Lower leg skin (tissue), 4 donors: ENCODE measurements around the gene RIMKLA. TPM values are rescaled to one million over a fixed set of nuclear protein-coding genes. Genes with fewer than 3 reads are reported as not detected.

Experiments used
- DNase-seq, 2 donors: peaks; one replicate each; pipeline ENCODE4 v3.0.0-alpha.2; 2019; ENCODE audit warnings: low spot score in 2 of 2
- H3K4me3 ChIP-seq: fragments of 200-600 bp; sonication (generic); 2 replicates; pipeline ENCODE4 v1.5.1; 2017; ENCODE audit warnings: mild to moderate bottlenecking, low read depth; ENCODE audit not compliant: poor library complexity, severe bottlenecking
- POLR2A ChIP-seq, 2 donors: fragments of 450-650 bp; IDR thresholded peaks; one replicate each; pipeline ENCODE4 v1.6.1; 2016 to 2017; ENCODE audit warnings: antibody characterized with exemption in 2 of 2, mild to moderate bottlenecking in 1 of 2, moderate library complexity in 1 of 2
- WGBS, 2 donors: methylation state at CpG; one replicate each; pipeline ENCODE4 v1.1.5; 2018; 5-methylcytosine and 5-hydroxymethylcytosine counted together
- intact Hi-C: fragments of 100-400 bp; cut with DNase I; formaldehyde crosslinking; loops from one replicate; pipeline ENCODE4 v1.15.0; 2023; ENCODE audit warnings: low total_unique reads
- total RNA-seq, 4 donors: library from RNA; depleted of rRNA; stranded (reverse); fragments of >200 nt; gene quantifications; one replicate each; pipeline ENCODE4 v1.1.0, GENCODE V29; 2016
- TF ChIP-seq, protein P1 (sequence below), 3 donors: fragments of 450-650 bp; IDR thresholded peaks; one replicate each; pipeline ENCODE4 v1.5.1; 2016; ENCODE audit warnings: antibody characterized with exemption in 3 of 3, mild to moderate bottlenecking in 3 of 3, moderate library complexity in 2 of 3

Gene RIMKLA
- total RNA-seq, 4 donors from 2014 or later: 0.04 to 0.34 (median 0.26) TPM; not detected in 1

DNA sequence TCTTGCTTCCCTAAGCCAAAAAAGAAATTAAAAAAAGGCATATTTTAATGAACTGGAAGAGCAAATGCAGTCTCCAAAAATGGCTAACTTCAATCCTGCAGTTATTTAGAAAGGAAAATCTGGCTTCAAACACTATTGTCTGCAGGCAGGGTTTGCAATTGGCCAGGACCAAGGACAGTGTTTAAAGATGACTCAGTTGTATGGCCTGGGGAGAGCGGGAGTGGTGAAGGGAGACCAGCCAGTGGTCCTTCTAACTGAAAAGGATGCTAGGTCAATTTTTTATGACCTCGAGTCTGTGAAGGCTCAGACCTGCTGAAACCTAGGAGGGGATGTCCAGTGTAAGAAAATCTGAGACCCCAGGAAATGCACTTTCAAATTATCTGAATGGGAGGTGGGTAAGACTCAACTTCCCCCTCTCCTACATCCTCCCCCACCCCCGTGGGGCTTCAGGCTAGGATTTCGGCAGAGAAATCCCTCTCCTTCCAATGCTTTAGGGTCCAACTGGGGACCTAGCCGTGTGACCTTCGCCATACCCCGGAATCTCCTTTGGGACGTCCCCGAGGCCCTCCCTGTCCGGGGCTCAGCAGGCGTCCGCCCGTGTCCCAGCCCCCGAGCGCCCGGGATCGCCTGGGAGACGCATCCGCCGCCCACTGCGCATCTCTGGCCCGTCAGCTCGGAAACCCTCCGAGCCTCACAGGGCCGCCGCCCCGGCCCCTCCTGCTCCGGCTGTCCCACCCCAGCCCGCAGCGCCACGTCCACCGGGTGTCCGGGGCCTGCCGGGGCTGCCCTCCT is 602 bp upstream of the RIMKLA start:
- 3 to 4% methylated on average over 17 to 31 of the region's 34 CpGs for WGBS, 2 donors
- intact Hi-C loops: no loop called here
- TF ChIP-seq, protein P1, sequence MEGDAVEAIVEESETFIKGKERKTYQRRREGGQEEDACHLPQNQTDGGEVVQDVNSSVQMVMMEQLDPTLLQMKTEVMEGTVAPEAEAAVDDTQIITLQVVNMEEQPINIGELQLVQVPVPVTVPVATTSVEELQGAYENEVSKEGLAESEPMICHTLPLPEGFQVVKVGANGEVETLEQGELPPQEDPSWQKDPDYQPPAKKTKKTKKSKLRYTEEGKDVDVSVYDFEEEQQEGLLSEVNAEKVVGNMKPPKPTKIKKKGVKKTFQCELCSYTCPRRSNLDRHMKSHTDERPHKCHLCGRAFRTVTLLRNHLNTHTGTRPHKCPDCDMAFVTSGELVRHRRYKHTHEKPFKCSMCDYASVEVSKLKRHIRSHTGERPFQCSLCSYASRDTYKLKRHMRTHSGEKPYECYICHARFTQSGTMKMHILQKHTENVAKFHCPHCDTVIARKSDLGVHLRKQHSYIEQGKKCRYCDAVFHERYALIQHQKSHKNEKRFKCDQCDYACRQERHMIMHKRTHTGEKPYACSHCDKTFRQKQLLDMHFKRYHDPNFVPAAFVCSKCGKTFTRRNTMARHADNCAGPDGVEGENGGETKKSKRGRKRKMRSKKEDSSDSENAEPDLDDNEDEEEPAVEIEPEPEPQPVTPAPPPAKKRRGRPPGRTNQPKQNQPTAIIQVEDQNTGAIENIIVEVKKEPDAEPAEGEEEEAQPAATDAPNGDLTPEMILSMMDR (IDR thresholded peaks at IDR 0.05): no peak
- TF ChIP-seq POLR2A (IDR thresholded peaks at IDR 0.05): no peak
- no peak for DNase-seq
- H3K4me3 ChIP-seq: peak overlapping the region; percentile 36

DNA sequence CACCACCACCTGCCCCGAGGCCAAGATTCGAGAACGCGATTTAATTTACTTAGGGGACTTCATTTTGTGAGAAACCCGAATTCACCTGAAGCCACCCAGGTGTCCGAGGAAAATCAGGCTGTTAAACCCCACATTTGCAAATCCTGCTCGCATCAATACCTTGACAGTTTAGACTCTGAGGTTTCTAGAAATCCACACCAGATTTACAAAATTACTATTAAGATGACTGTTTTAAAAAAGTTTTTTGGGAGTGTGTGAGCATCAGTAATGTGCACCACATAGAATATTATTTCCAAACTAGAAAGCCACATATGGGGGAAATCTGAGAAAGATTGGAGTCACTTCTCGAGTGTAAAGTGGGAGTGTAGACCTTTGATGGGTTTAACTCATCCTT is 685 bp downstream of the RIMKLA start:
- 16 to 18% methylated on average over 8 of the region's 8 CpGs for WGBS, 2 donors
- peak overlapping the region; percentile 36 for H3K4me3 ChIP-seq
- DNase-seq: no peak
- intact Hi-C loops: no loop called here
- TF ChIP-seq, protein P1 (IDR thresholded peaks at IDR 0.05): no peak
- TF ChIP-seq POLR2A (IDR thresholded peaks at IDR 0.05): no peak

DNA sequence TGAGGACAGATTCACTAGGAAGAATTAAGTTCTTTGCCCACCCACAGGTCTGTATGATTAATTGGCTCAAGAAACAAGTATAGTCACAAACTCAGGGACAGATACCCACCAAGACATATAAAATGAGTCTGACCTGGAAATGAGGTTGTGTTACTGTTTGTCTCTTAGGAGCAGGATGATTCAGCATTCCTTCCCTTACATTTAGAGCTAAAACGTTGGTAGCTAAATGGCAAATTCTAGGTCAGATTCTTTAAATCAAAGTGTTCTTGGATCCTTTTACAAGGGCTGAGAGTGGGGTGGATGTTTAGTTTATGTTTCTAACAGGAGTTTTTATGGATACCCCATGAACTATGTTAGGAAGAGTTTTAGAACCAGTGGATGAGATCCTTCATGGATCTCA is 4.7 kb downstream of the RIMKLA start:
- intact Hi-C loops: no loop called here
- H3K4me3 ChIP-seq: no peak overlapping the region
- 22 to 24% methylated on average over 1 of the region's 1 CpG for WGBS, 2 donors
- no peak for DNase-seq
- TF ChIP-seq, protein P1 (IDR thresholded peaks at IDR 0.05): no peak
- no peak for TF ChIP-seq POLR2A (IDR thresholded peaks at IDR 0.05)

DNA sequence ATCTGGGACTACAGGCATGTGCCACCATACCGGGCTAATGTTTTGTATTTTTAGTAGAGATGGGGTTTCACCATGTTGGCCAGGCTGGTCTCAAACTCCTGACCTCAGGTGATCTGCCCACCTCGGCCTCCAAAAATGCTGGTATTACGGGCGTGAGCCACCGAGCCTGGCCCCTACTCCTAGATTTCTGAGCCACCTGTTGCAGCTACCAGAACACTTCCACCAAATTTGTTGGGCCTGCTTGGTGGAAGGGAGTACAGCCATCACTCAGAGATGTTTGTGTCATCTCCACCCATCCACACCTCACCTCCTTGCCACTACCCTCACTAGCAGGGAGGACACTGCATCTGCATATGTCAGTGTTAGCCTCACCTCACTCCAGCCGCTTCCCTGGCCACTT is 5.5 kb downstream of the RIMKLA start:
- DNase-seq: no peak
- H3K4me3 ChIP-seq: no peak overlapping the region
- TF ChIP-seq, protein P1 (IDR thresholded peaks at IDR 0.05): no peak
- TF ChIP-seq POLR2A (IDR thresholded peaks at IDR 0.05): no peak
- intact Hi-C loops: no loop called here
- 94 to 97% methylated on average over 6 of the region's 6 CpGs for WGBS, 2 donors

DNA sequence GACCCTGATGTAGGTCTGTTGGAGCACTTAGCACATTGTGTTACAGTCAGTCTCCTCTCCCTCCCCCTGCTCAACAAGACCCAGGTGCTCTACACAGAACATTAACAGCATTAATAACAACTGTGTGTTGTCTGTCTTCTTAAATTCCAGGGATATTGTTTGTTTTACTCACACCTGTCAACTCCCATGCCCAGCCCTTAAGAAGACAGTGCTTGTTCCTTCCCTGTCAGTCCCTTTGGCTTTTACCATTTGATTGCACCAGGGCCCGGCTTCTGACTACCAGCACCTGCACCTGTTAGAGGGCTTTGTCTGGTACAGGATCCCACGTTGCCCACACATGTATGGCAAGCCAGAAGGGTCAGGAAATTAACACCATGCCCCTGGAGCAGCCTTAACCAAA is 11.7 kb downstream of the RIMKLA start:
- no peak for TF ChIP-seq POLR2A (IDR thresholded peaks at IDR 0.05)
- TF ChIP-seq, protein P1 (IDR thresholded peaks at IDR 0.05): no peak
- DNase-seq: no peak
- 79% methylated on average over 2 of the region's 2 CpGs for WGBS, 2 donors
- H3K4me3 ChIP-seq: no peak overlapping the region
- intact Hi-C loops: no loop called here
